HG02763 (cell line): ENCODE data around the gene EHD3.
"Not testable (repeated sequence)": the region's sequence is repeated elsewhere in the genome, so short reads cannot be mapped to it uniquely, and the experiment has no call there.

Source experiments
- ATAC-seq: cut with Tn5 transposase; IDR thresholded peaks from one replicate; pipeline ENCODE4 v1.9.1; 2021; ENCODE audit warnings: mild to moderate bottlenecking, moderate library complexity; ENCODE audit not compliant: unreplicated experiment

The EHD3 gene

DNA sequence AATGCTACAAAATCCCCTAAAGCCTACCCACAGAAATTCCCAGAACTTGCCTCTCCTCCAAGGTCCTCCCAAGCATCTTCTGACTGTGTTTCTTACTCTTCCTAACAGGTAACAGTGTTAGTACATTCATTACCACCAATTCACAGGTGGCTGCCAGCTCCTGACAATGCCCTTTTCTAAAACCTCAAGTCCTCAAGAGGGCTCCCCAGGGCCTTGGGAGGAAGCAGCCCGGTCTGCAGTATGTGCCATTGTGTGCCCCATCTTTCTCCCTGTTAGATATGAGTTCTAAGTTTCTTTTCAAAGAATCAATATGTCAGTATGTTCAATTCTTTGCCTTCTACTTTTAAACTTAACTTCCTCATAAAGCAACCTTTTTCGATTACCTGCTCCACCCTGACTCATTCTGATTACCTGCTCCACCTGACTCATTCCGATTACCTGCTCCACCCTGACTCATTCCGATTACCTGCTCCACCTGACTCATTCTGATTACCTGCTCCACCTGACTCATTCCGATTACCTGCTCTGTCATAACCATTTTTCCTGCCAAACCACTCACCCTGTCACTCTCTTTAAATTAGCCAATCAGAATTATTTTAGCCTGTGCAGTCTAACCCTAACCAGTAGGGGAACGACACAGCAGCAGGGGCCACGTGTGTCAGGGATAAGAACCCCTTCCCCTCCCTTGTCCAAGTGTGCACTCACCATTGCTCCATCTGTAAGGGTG is 49.4 kb downstream of the EHD3 start:
- not testable (repeated sequence) for ATAC-seq

DNA sequence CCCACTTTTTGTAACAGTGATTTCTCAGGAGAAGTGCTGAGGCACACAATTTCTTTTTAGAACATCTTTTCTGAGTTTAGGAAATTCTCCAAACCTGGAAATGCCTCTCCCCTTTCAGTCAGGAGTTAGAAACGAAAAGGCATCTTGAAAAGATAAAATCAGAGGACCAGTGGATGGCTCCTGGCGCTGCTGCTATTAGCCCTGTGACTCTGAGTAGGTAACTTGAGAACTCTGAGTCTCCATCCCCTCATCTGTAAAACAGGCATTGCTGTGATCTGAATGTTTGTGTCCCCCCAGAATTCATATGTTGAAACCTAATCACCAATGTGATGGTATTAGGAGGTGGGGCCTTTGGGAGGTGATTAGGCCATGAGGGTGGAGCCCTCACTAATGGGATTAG is 50.2 kb downstream of the EHD3 start:
- ATAC-seq, result no peak

DNA sequence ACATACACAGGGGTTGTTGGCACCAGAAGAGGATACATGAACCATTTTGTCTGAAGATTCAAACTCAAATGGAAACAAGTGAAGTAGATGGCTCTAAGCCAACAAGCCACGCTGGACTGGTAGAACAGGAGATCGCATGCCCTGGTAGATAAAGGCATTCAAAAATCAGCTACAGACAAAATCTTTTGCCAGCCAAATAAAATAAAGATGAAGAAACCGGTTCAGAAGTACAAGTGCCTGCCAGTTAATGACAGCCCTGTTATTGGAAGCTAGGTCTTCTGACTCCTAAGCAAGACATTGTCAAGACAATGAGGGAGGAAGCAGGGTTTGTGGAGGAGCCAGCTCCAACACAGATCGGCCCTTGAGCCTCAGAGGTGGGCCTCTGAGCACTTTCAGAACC is 52.3 kb downstream of the EHD3 start:
- ATAC-seq, result no peak

DNA sequence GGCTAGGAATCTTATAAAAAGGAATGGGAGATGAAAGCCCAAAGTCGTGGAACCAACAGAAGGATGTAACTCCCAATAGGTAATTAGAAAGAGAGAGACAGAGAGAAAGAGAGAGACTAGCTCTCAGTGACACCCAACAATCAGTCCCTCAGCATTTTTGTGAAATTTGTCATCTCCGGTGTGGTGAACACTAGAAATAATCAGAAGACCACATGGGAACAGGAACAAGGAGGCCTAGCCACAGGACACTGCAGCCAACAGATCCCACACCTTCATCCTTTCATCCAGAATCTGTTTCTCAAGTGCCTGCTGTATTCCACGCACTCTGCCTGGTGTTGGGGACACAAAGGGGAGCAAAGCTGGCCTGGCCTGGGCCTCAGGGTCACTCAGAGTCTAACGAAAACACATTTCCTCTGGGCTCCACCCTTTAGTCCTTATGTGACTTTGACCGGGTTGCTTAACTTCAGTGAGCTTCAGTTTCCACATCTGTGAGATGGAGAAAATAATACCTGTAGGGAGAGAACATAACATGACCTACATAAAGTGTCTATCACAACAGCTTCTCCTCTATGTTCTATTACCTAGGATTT is 53.1 kb downstream of the EHD3 start:
- ATAC-seq, result no peak

DNA sequence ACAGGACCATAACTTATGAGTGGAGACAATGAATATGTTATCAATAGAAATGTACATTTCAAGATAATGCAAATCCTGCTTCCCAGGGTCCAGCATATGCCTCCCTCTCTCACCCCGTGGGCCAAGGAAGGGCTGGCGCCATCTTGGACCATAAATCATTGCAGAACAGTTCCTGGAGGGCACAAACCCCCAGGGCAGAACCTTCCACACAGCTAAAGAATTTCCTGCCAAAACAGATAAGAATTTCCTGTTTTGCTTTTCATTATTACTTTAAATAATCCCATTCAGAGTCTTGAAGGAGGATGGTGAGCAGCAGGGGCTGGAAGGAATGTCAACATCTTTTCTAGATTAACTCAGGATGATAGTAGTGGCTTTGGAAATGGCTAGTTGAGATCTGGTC is 53.7 kb downstream of the EHD3 start:
- no peak for ATAC-seq

DNA sequence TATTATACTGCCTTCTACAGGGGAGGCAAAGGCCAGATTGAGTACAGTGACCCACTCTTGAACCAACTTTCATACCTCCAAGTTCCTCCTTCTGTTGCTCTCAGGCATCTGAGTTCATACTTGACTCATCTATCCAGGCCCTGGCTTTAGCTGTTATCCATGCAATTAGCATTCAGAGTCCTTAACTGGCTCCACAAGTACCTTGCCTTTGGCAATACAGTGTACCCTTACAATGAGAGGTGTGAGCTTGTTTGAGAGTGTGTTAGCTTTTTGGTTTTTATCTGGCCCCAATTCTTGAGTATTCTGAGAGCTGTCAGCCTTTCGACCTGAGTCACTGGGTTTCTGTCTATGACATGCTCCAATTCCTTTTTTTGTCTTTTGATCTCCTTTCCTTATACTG is 60.2 kb downstream of the EHD3 start:
- no peak for ATAC-seq

DNA sequence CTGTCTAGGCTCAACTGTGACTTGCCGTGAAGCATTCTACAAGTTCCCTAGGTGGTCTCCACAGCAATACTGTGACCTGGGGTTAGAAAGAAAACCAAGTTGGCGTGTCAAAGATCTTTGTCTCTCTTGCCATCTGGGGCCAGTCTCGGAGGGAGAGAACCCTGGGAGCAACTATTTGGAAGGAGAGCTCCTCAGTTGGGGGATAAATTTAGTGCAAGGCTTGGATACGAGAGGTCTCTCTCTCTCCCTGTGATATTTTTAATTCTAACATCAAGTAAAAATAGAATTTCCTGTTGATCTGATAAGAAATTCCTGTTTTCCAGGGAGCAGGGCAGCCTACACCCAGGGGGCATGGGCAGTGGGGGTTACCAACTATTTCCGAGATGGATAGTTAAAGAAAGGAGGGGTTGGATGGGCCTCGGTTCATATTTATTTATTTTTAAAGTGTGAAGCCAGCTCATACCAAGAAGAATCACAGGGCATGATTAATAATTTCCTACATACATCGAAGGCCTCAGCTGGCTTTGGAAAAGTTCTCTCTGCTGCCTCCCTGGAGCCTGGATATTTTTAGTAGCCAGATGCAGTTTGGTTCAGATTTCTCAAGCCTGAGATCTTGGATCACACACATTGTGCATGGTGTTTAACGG is 62.8 kb downstream of the EHD3 start:
- ATAC-seq, result no peak

DNA sequence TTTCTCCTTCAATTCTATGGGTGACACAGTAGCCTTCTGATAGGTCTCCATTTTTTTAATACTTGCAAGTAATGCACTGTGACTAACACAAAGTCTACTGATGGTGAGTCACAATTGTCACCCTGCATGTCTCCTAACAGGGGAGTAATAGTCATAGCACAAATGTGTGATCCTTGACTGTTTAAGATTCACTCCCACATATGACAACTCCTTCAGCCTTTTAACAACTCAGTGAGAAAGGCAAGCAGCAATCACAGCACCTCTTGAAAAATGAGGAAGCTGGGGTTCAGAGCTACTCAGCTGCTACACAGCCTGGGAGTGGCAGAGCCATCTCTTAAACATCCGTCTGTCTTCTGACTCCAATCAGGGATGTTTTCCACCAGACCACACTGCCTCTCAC is 63.8 kb downstream of the EHD3 start:
- no peak for ATAC-seq

DNA sequence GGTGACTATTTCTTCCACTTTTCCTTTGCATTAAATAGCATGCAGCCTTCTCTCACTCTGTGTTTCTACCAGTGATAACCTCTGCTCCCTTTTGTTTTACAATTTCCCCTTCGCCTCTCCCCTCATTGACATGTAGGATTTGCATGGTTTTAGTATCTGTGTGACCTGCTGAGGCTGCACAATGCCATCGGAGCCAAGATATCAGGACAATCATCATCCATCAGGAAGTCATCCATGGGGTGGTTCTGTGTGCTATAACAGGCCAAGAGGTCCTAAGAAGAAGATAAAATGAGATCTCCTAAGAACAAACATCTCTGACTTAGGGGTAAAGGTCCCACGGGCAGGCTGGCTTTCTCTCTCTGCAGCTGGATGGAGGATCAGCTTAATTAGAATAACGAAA is 65.6 kb downstream of the EHD3 start:
- ATAC-seq, result no peak

DNA sequence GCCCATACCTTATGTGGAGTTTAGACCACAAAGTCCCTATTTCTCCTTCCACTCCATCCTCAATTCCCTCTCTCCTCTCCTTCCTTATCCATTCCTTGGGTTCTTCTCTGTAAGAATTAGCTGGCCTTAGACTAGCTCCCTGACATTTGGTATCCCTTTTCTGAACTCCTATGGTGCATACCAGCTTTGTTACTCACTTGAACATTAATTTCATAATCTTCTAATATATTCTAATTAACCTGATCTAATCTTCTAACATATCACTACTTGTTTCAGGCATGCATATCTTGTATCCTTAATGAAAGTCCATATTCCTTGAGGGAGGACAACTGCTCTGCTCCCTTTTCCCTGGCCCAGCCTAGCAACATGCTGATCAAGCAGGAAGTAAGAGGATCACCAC is 66.4 kb downstream of the EHD3 start:
- ATAC-seq, result no peak

DNA sequence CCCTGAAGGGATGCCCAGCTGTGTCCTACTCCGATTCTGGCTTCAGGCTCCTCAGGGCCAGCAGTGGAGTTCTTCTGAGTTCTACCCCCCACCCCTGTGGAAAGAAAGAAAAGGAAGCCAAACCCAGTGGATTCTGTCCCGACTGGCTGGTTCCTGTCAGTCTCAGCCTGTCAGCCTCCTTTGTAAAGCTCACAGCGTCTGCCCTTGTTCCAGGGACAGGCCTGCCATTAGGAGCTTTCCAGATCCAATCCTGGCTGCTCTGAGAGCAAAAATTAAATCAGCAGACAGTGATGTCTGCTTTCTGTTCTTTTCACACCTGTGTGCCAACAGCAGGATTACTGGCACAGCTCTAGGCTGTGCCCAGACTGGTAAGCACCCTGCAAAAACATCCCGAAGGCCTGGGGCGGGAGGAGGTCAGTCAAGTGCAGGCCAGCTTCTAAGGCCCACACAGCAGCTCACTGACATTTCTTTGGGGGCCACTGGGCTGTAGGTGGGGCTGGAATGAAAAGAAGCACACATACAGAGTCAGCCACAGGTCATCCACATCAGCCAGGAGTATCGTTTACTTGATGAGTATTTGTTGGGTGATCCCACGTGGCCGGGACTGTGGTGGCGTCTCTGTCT is 69.1 kb downstream of the EHD3 start:
- ATAC-seq, result no peak

DNA sequence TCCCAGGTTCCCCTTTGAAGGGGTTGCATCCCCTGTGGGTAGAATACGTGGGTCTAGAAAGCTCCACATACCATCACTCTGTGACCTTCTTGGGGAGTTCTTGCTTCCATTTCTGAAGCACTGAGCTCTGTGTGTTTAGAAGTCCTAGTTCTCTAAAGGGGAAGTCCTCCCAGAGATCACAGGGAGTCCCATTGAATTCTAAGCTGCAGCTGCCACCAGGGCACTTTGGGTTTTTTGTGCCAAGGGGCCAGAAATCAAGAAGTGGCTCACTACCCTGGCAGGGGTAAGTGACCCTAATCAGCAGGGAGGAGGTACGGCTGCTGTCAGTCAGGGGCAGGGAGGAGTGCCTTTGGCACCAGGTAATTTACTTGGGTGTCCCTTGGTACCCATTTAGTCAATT is 70.9 kb downstream of the EHD3 start:
- ATAC-seq, result no peak

DNA sequence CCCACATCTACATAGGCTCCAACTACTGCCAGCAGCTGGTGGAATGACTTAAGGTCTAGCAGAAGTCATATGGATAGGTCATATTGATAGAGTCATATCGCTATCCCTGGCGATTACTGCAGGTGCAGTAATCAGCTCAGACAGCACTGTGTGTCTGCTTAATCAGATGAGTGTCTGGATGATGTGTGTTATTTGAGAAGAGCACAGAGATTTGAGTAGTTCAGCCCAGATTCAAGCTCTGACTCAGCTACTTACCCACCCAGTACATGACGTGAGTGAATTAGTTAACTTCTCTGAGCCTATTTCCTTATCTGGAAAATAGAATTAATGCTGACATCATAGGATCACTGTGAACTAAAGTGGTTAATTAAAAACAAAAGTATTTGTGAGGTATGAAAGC is 78.9 kb downstream of the EHD3 start:
- ATAC-seq, result no peak

DNA sequence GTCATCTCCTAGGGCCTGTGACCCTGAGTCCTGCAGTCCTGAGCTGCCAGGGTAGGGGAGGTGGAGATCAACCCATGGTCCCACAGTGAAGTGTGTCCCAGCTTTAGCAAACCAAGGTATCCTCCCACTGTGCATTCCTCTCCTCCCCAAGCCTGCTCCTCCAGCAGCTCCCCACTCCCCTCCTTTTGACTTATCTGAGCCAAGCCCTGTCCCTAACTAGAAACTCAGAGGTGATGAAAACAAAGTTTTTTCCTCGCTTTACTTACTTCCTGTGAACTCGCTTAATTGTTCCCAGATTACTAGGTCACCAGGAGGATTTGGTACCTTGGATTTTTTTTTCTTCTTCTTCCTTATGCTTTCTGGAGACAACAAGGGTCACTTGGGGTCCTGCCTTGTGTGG is 80.8 kb downstream of the EHD3 start:
- no peak for ATAC-seq

DNA sequence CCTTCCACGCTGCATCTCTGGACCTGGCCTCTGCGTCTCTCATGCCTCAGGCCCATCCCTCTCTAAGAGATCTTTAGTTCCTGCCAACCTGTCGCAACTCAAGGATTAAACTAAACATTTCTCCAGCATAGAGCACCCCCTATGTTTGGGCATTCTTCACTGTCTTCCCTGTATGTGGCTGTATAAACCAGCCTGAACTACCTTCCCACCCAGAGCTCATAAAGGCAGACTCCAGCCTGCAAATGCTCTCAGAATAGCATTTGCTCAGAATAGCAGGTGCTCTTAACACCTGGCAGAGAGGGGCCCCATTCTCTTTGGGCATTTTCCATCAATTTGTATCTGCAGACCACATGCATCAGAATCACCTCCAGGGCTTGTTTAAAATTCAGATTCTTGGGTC is 83.4 kb downstream of the EHD3 start:
- no peak for ATAC-seq

DNA sequence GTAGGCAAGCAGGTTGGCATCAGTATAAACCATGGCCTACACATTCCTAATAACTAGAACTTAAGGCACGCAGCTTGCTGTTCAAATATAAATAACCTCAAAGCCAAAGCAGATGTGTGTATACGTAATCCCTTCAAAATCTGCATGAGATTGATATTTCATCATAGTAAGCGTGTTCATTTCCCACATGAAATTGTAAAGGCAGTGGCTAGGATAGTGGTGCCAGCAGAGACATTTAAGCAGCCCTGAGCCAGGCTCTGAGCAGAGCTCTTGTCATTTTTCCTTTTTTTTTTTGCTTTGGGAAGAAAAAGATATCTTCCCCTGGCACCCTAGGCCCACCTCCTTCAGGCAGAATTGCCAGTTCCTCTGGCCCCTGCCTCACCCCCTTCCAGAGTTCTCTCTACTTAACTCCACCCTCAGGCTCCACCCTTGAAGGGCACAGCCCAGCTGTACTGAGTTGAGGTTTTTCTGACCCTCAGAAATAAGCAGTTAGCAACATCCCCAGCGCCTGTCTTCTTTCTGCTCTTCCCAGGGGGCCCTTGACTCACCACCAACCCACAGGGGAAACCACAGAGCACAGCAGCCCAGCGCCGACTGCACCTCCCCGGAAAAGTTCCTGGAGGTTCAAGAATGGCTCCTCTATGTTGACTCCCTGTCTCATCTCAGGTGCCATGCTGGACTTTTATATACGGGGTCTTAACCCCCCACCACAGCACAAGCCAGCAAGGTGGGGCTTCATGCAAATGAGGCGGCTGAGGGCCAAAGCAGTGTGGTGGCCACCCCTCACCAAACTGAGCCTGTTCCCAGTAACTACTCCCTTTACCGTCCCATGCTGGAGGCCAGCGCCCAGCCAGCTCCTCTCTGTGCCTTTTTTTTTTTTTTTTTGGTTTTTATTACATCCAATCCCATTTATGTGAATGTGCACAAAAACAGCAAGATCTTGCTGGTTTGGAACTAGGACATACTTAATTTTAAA is 84.7 kb downstream of the EHD3 start:
- peak; percentile 74 for ATAC-seq
